Stimulated activated CD4-positive, alpha-beta T cell treated with anti-CD3 and anti-CD28 coated beads, Interleukin-12 subunit alpha, Interleukin-12 subunit beta, amount 100 ng/mL, for 24 hours (primary cell): Measurements from ENCODE around the gene AP1S1.
"Not testable (repeated sequence)": the region's sequence is repeated elsewhere in the genome, so short reads cannot be mapped to it uniquely, and the experiment has no call there.

Experiments
- DNase-seq, 2 experiments: peaks; one replicate each; pipeline ENCODE4 v3.0.0-alpha.2; 2020; ENCODE audit warnings: low read depth in 2 of 2

AP1S1 gene

DNA sequence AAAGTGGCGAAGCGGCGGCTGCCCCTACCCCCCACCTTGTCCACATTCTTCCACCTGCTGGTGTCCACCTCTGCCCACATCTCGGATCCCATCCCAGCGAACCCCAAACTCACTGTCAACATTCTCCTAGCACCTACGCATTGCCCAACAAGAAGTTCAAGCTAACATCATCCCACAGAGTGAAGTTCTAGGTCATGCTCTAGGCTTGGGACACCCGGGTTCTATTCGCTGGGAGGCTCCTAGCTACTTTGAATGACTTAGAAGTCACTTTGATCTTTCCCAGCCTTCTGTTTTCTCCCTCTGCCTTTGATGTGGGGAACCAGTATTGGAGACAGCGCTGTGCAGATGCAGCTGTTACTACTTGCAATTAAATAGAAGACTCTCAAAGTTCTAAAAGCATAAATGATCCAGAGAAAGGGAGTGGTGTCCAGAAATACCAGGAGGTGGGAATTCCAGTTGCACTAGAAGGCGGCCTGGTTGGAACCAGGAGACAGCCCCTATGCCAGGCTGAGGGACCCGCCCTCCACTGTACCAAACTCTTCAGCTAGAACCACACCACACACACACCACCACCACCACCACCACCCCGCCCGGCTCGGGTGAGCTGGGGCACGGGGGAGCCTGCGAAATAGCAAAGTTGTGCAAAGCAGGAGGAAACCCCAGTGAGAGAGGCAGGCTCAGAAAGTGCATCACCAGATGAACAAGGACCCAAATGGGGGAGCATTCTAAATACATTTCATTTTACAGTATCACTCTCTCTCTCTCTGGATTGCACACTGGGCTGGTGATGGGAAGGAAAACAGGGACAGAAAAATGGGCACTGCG, 16.6 kb downstream of the AP1S1 start:
- no peak for DNase-seq

DNA sequence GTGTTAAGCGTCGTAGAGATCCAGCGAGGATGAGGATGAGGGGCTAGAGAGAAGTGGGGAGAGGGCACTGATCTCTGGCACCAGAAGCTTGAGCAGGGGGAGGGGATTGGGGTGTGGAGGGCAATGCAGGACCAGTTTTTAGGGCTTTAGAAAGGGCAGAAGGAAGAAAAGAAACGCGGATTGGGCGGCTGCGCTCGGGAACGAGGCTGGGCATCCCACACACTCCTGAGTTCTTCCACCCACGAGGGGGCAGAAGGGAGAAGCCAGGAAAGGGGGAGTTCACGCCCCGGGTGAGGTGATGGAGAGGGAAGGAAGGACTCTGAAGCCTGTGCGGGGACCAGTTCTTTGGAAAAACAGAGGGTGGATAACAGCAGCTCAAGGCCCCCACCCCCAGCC, 17.2 kb downstream of the AP1S1 start:
- DNase-seq = no peak

DNA sequence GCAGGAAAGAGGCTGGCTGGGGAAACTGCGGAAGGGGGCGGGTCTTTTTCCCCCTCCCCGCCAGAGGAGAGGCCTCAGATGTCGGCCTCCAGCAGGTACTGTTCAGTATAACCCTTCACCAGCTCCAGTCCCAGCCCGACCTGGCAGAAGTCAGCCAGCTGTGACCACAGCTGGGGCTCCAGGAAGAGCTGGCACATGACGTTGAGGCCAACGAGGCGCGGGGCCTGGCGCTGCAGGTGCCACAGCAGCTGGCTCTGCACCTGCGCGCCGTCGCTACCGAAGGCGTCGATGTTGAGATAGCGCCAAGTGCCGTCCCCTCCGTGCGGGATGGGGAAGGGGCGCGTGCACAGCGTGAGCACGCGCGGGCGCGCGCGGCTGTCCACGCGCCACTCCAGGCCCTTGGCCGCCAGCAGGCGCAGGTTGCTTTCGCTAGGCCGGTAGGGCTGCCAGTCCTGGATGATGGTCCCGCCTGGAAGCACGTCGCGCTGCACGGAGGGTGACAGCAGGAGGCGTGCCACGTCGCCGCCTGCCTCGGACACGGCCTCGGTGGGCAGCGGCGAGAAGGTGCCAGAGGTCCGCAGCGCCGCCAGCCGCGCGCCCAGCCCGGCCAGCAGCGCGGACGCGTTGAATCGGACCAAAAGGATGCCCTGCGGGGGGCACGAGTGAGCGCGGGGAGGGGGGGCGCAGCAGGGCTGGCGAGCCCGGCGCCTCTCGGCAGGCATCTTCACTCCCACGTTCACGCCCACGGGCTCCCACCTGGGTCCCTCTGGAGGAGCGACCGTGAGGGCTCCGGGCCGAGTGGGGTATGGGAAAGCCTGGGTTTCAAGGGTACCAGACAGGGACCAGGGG, 18.0 kb downstream of the AP1S1 start:
- DNase-seq = no peak

DNA sequence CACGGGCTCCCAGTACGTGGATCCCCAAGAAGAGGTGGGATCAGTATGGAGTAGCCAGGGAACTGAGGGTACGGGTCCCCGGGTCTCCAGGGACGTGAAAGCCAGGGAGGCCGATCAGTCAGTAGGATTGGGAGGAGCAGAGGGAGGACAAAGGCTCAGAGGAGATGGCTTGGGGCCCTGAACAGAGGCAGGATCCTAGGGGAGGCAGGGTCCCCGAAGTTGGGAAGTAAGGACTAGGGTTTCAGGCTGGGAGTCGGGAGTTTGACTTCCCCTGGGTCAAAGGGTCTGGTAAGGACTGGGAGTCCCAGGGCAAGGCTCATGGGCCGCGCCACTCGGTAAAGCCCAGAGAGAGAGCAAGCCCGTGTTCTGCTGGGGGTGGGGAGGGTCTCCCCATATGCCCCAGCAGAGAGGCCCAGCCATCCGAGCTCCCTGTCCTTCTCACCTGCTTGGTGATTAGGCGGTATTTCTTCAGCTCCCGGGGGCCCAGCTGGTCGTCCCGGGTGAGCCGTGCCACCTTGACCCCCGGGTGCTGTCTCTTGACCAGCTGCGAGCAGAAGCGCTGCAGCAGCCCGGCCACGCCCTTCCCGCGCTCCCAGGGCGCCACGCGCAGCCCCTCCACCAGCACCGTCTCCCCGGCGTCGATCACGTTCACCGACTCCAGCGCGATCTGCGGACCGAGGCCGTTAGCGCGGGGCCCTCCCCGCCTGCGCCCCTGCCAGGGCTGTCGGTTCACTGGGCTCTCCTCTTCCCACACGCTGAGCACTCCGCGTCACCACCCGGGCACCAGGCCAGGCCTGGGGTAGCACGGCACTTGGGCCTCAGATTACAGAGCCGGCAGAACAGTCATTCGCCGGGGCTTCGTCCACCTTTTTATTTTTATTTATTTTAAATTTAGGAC, 18.8 kb downstream of the AP1S1 start:
- DNase-seq = no peak

DNA sequence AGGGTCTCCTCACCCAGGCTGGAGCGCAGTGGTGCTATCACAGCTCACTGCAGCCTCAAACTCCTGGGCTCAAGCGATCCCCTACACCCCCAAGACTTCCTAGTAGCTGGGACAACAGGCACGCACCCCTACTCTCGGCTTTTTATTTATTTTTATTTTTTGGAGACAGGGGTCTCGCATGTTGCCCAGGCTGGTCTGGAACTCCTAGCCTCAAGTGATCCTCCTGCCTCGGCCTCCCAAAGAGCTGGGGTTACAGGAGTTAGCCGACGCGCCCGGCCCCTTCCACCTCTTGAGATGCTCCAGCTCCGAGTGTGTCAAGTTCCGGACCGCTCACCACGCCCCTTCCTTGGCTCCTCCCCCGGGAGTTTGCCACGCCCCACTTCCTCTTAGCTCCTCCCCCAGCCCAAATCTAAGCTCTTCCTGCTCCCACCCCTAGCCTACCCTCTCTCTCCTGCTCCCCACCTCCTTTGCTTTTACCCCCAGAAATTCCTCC, 19.5 kb downstream of the AP1S1 start:
- peak; percentile 55 to 65 for DNase-seq

DNA sequence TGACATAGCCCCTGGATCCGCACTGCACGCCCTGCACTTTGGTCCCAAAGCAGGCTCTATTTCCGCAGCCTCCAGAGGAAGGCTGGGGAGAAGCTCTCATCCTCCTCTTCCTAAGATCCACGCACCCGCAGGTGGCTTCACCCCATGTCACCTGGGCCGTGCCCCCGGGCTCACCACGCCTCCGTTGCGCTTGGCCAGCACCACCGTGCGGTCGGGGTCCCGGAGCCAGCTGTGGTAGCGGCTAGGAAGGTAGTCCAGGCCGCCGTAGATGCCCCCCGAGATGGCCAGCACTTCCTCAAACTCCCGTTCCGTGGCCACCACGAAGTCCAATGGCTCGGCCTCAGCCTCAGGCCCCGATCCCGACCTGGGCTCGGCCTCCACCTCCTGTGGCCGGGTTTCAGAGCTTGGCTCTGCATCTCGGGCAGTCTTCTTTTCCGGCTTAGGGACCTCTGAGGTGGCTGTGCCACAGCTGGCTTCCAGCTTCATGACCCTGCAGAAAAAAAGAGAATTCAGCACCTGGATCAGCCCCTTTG, 20.1 kb downstream of the AP1S1 start:
- DNase-seq = no peak

DNA sequence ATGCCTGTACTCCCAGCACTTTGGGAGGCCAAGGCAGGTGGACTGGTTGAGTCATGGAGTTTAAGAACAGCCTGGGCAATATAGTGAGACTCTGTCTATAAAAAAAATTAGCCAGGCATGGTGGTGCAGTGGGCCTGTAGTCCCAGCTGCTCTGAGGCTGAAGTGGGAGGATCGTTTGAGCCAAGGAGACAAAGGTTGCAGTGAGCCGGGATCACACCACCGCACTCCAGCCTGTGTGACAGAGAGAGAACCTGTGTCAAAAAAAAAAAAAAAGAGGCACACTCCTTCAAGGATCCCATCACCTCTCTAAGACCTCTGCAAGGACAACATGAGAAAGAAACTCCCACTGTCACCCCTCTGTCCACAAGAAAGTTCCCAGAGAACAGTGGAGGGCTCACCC, 21.4 kb downstream of the AP1S1 start:
- no peak for DNase-seq

DNA sequence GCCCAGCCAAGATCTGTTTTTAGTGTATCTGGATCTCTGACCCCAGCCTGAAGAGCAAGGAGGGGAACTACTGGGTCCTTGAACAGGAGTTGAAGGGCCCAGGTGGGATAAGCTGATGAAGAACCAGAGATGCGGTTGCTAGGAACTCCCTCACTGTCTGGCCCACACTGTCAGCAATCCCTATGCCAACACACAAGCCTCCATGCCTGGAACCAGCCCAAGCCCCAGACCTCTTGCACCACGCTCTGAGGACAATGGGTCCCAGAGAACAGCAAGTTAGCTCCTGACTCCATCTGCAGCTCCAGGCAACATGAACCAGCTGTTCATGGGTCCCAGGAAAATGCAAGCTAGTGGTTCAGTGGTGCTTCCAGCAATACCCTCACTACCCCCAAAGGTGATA, 23.4 kb downstream of the AP1S1 start:
- no peak for DNase-seq

DNA sequence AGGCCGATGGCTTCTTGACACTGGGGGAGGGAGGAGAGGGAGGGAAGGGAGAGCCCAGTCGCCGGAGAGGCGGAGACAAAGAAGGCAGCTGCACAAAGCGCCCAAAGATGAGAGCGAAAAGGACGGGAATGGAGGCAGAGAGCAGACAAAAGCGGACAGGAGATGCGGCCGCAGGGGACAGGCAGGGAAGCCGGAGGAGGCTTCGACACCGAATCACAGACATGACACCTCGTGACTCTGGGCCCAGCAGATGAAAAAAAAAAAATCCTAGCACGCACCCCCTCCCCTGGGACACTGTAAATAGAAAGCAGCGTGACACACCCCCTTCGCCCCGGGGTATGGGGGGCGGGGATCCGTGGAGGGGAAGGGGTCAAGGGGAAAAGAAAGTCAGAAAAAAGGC, 24.8 kb downstream of the AP1S1 start:
- no peak for DNase-seq

DNA sequence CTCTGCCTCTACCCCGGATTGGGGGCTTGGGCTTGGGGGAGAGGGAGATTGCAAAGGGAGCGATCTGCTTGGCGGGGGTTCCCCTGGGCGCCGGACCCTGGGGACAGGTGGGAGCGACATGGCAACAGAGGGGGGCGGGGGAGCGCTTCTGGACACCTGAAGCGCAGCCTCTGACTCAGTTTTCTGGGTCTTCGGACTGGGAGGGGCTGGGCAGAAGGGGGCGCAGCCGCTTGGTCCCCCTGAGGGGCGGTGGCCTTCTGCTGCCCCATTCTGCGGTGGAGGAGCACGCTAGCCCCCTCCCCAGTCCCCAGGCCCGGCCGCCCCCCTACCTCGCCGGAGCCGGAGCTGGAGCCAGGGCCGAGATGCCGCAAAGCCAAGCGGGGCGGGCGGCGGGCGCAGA, 25.4 kb downstream of the AP1S1 start:
- no peak for DNase-seq

DNA sequence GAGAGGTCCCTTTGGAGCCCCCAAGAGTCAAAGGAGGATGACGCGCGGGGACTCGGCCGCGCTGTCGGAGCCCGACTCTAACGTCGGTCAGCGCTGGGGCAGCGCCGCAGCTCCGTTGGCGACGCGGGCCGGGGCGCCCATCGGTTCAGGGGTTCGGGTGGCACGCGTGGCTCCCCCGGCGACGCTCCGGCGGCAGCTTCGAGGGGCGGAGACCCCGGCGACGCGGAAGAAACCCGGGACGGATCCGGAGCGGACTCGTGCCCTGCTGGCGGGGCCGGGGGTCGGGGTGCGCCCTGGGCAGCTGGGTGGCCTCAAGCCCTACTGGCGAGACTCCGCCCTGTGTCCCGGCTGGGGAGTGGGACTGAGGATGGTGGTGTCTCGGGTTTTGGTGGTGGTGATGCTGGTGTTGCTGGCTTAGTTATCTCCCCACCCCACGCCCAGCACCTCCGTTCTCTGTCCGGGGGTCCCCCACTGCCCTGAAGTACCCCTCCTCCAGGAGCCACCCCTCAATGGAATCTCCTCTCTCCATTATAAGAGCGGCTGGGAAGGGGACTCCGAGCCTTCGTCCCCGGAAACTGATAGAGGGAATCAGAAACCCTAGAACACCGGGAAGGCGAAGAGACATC, 26.0 kb downstream of the AP1S1 start, which contains the start of gene NAT16:
NAT16 (minus strand) TSS at position 164 of the 626 bp plus-strand sequence. CDS start 5,486 bp downstream, outside the sequence.
- DNase-seq = no peak

DNA sequence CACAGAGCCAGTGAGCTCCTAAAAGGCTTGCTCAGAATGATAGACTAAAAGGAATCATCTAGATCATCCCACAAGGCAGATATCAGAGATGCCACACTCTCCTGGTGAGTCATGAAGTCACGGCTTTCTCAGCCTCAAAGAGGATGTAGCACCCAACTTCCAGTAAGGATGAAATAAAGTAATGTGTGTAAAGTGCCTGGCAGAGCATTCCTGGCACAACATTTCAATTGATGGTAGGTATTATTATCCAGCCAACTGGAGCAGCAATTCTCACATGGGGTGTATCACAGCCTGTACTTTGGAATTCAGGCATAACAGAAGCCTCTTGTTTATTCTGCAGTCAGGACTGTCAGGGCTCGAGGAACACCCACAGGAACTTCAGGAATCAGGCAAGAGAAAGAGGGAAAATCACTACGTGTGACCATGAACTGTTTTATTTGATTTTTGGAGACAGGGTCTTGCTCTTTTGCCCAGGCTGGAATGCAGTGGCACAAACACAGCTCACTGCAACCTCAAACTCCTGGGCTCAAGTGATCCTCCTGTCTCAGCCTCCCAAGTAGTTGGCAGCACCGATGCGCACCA, 31.1 kb downstream of the AP1S1 start:
- DNase-seq = no peak

DNA sequence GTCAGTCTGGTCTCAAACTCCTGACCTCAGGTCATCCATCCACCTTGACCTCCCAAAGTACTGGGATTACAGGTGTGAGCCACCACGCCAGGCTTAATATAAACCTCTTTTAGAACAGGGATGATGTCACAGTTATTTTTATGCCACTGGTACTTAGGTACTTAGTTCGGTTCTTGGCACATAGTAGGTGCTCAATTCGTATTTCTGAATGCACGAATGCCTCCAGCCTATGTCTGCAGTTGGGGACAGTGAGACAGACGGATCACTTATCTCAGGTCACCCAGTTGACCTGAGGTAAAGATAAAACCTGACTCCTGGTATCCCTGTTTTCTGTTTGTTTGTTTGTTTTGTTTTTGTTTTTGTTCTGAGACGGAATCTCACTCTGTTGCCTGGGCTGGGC, 31.9 kb downstream of the AP1S1 start:
- DNase-seq = no peak

DNA sequence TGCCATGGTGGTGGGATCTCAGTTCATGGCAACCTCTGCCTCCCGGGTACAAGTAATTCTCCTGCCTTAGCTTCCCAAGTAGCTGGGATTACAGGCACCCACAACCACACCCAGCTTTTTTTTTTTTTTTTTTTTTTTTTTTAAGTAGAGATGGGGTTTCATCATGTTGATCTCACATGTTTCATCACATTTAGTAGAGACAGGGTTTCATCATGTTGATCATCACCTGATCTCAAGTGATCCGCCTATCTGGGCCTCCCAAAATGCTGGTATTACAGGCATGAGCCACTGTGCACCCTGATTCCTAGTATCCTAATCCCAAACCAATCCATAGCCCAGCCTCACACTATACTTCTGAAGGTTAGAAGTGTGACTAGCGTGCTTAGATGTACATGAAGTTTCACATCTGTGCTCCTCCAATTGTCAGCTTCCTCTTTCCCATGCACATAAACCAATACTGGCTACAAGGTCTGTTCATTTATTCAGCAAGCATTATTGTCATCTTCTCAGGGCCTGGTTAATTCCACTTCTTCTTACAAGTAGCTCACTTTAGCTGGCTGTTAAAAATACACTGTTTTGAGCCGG, 32.7 kb downstream of the AP1S1 start:
- DNase-seq = no peak

DNA sequence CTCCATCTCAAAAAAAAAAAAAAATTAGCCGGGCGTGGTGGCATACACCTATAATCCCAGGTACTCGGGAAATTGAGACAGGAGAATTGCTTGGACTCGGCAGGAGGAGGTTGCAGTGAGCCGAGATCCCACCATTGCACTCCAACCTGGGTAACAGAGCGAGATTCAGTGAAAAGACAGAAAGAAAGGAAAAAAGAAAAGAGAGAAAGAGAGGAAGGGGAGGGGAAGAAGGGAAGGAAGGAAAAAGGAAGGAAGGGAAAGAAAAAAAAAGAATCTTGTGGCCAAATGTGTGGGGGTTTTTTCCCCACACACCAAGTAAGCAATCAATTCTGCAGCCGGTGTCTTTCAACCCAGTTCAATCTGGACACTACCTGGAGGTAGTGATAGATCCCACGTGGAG, 34.8 kb downstream of the AP1S1 start:
- no peak for DNase-seq

DNA sequence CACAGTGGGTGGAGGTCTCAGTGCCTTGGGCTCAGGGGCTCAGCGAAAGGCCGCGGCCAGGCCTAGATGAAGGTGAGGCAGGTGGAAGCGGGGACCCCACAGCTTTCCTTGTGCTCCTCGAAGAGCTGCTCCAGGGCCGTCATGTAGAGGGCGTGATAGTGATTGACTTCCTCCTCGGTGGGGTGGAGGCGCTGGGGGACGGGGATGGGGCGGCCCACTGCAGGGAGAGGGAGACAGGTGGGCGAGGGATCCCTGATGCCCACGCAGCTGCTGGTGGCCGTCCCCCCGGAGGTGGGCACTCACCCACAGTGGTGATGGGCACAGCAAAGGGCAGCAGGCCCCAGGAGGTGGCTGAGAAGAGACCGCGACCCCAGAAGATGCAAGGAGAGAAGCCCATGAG, 41.6 kb downstream of the AP1S1 start:
- no peak for DNase-seq

DNA sequence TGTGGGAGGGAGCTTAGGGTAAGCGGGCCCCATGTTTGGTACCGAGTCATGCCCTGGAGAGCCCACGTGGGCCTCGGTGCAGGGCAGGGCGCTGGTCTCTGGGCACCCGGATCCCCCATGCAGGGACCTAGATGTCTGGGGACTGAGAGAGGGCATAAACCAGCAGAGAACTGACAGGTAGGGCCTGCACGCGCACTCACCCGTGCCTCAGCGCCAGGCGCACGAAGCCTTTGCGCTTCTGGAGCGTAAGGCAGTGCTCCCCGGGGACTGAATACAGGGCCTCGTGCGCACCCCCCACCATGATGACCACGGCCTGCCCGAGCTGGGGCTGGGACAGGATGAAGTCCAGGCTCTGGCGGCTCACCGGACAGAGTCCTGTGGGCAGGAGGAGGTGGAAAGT, 43.7 kb downstream of the AP1S1 start:
- DNase-seq = no peak

DNA sequence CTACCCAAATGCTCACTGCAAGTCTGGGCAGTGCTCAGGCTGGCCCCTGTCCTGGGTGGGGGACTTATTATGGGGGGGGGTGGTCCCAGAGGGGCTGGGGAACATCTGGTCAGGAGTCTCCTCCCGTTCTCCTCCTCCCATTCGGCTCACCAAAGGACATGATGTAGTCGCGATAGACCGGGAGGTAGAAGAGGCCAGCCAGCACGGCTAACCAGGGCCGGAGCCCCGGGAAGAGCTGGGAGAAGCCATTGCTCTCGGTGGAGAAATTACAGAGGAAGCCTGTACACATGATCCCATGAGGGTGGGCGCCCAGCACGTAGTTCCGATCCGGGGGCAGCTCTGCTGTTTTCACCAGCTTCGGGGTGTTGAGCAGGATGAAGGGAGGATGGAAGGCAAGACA, 44.2 kb downstream of the AP1S1 start:
- no peak for DNase-seq

DNA sequence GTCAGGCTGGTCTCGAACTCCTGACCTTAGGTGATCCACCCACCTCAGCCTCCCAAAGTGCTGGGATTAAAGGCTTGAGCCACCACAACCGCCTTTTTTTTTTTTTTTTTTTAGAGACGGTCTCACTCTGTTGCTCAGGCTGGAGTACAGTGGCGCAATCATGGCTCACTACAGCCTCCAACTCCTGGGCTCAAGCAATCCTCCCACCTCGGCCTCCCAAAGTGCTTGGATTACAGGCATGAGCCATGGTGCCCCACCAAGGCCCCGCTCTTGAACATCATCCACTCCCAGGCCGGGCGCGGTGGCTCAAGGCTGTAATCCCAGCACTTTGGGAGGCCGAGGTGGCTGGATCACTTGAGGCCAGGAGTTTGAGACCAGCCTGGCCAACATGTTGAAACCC, 45.2 kb downstream of the AP1S1 start:
- DNase-seq = not testable (repeated sequence)

DNA sequence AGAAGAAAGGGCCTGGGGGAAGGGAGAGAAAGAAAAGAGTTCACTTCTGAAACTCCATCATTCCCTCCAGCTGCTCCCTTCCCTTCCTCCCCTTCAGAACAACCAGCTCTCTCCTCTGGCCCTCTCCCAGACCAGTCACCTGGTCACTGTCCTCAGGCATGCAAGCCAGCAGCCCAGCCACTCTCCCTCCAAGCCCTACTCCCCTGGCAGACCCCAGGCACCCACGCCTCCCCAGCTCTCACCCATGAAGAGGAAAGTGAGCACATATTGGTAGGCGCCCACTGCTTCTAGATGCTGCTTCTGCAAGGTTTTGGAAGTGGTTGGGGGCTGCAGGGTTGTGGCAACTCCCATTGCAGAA, 46.2 kb downstream of the AP1S1 start:
- no peak for DNase-seq
